ENCODE measurements around the gene CD8A.
A peak's percentile ranks its signal among the peaks of the same experiment; 100 is the strongest.

CD8A gene

DNA sequence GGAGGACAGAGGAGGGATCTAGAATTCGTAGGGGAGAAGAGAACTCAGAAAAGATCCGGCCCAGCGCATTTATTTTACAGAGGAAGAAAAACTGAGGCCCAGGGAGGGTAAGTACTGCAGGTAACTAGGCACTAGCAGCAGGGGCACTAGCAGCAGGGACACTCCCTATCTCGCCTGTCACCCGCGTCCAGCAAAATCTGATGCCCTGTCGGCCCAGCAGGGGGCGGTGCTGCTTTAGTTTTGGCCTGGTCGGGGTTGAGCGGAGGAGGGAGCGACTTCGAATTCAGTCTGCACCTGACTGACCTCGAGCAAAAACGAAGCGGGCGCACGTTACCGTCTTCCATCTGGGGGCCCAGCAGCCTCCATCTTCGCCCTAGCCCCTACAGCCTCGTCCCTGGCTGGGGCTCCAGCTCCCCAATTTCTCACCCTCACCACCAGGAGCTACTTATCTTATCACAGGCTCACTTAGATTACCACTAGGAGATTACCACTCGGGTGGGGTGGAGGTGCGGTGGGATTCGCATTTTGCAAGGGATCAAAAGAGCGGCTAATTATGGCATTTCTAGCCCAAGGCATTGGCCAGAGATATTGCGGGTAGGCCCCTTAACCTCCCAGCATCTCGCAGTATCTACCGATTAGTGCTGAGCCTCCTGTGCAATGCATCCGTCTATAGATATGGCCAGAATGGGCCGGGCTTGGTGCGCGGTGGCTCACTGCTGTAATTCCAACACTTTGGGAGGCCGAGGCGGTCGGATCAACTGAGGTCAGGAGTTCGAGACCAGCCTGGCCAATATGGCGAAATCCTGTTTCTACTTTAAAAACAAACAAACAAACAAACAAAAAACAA lies 17.8 kb upstream of the CD8A start:
- peak; percentile 37 for DNase-seq

DNA sequence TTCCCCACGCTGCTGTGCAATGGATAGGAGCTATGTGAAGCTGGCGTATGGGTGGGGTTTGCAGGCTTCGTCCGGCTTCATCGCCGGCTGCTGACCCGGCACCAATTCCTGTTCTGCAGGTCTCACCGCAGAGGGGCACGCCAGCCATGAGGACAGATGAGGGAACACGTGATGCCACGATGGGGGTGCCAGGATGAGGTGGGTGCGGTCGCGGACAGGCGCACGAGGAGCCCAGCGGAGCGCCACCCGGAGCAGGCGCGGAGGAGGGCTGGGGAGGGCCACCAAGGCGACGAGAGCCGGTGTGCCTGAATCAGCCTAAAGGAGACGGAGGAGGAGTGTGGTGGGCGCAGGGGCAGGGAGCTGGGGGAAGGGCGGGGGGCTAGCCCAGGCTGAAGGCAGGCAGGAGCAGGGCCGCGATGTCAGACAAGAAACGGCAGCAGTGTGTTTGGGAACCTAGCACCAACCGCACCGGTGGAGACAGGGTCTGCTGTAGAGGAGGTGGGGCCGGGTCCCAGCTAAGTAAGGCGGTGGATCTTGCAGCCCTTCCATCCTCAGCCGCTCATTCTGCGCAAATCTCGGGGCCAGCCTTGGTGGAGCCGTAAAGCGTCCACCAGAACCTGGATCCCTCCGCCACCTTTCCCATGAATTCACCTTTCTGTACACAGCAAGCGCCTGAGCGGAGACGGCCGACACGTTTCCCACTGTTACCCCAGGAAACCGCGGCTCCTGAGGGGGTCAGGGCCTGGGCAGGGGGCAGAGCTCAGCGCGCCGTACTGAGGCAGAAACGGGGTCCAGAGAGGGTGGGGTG lies 17.0 kb upstream of the CD8A start:
- DNase-seq: no peak

DNA sequence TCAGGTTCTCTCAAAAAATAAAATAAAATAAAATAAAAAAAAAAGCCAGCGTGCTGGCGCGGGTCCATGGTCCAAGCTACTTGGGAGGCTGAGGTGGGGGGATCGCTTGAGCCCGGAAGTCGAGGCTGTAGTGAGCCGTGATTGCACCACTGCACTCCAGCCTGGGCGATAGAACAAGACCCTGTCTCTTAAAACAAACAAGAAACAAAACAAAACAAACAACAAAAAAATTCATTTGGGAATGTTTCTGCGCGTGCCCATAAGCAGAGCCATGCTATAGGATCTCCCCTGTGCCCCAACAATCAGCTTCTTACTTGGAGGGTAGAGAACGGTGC lies 16.4 kb upstream of the CD8A start:
- no peak for DNase-seq

DNA sequence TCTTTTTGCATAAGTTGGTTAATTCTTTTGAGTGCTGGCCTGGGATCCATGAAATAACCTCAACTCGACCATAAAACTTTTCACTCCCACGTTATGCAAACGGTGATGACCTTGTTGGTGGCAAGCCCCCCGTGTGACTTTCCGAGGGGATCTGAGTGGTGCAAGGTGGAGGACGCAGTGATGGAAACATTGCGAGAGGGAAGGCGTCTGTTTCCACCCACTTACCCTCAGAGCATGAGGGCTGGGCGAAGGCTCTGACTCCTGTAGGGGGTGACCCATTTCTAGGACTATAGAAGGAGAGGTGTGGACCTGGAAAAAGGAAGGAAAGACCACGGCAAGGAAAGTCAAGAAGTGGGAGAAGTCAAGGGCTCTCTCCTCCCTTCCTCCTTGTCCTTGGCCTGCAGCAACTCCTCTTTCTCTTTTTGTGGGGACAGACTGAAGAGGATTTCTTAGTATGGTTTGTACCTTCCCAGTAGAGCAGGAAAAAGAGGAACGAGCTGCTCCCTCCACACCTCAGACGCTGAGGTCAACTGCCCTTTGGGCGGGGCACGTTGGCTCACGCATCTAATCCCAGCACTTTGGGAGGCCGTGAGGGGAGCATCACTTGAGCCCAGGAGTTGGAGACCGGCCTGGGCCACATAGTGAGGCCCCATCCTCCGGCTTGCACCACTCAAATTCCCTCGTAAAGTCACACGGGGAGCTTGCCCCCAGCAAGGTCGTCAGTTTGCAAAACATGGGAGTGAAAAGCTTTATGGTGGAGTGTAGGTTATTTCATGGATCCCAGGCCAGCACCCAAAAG lies 15.5 kb upstream of the CD8A start:
- no peak for DNase-seq

DNA sequence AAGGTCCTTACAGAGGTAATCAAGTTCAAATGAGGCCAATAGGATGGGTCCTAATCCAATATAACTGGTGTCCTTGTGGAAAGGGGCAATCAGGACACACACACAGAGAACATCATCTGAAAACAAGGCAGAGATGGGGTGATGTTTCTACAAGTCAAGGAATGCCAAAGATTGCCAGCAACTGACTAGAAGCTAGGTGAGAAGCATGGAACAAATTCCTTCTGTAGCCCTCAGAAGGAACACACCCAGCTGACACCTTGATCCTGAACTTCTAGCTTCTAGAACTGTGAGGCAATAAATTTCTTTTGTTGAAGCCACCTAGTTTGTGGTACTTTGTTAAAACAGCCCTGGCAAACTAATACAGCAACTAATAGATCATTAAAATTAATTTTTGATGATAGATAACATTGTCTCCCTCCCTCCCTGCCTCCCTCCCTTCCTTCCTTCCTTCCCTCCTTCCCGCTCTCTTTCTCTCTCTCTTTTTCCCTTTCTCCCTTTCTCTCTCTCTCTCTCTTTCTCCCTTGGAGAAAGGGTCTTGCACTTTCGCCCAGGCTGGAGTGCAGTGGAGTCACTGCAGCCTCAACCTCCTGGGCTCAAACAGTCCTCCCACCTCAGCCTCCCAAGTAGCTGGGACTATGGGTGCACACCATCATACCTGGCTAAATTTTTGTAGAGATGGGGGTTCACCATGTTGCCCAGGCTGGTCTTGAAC lies 10.3 kb upstream of the CD8A start:
- DNase-seq: no peak

GRCh38 chr2:86794861-86795260 lies 4.1 kb upstream of the CD8A start:
- DNase-seq: no peak

GRCh38 chr2:86793752-86794151 lies 3.0 kb upstream of the CD8A start:
- DNase-seq: no peak

DNA sequence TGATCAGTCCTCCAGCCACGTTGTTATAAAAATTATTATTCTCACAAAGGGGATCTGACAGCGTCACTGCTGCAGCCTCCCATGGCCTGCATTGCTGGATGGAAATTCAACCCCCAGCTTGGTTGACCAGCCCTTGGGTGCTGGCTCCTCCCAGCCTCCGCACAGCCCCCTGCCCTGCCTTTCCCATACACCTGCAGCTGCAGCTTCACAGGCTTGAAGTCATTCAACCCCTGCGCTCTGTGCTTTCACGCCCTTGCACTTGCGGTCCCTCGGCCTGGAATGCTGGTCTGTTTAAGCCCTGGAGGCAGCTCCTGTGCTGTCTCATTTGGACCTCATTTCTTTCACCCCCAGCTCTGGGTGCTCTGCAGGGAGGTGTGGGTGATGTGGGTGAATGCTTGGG lies 860 bp upstream of the CD8A start:
- no peak for DNase-seq

DNA sequence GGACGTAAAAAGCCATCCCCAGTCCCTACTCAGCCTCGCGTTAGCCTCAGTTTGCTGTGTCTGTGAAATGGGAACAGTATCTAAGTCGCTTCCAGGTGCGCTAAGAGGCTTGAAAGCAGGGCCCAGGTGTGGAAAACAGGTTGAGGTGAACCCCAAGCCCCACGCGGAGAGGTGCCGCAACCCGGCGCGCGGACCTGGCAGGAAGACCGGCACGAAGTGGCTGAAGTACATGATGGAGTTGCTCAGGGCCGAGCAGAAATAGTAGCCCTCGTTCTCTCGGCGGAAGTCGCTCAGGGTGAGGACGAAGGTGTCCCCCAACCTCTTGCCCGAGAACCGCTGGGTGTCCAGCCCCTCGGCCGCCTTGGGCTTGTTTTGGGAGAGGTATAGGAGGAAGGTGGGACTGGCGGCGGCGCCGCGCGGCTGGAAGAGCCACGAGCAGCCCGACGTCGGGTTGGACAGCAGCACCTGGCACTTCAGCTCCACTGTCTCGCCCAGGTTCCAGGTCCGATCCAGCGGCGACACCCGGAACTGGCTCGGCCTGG lies 508 bp downstream of the CD8A start:
- no peak for DNase-seq

DNA sequence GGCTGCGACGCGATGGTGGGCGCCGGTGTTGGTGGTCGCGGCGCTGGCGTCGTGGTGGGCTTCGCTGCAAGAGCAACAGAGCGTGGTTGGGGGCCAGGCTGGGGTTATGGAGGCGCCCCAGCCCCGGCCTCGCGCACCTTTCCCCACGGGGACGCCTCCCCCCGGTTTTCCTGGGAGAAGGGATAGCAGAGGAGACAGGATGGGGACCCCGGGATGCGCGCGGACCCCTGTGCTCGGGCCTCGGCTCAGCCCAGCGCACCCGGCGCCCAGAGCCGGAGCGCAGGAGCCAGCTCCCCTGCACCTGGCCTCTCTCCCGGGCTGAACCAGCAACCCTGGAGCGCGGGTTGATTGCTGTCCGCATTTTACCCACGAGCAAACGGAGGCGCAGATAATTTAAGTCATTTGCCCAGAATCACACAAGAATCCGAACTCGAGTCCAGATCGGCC lies 1.0 kb downstream of the CD8A start:
- no peak for DNase-seq

DNA sequence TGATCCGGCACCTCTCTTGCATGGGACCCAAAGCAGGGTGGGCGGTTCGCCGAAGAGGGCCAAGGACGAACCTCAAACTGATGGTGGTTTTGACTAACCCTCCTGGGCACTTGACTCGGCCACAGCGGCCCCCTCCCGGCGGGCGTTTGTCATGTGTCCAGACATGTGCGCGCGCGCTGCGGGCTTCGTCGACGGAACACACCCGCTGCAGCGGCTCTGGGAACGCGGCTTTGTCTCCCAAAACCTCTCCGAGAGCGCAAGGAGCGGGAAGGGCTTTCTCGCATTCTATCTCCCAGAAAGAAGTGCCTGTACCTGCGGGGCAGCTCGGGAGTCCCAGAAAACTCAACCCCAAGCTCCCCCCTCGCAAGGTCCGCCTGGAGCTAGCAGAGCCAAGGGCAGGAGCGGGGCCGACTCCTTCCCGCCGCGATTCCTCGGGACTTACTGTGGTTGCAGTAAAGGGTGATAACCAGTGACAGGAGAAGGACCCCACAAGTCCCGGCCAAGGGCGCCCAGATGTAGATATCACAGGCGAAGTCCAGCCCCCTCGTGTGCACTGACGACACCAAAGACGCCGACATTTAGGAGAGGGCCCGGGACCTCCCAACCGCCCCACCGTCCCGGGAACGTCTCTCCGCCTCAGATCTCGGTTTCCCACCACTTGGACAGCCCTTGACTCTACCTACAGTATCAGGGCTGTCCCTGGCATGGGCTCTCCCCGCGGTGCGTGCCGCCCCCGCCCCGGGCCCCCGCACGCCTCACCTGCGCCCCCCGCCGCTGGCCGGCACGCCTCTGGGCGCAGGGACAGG lies 1.6 kb downstream of the CD8A start:
- no peak for DNase-seq

DNA sequence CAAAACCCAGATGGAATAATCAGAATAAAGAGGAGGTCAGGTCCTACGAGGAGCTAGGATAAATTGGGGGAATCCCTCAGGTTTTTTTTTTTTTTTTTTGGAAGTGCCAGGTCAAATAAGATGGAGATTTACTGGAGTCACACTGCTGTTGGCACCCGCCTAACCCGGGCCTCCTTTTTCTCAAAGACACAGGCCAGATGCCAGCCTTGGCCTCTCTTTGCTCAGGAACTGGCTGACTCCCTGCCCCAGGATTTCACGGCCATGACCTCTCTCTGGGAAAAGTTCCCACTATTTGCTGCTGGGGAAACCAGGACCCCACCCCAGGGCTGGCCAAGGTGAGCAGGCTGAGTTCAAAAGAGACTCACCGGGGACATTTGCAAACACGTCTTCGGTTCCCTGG lies 2.5 kb downstream of the CD8A start:
- no peak for DNase-seq

DNA sequence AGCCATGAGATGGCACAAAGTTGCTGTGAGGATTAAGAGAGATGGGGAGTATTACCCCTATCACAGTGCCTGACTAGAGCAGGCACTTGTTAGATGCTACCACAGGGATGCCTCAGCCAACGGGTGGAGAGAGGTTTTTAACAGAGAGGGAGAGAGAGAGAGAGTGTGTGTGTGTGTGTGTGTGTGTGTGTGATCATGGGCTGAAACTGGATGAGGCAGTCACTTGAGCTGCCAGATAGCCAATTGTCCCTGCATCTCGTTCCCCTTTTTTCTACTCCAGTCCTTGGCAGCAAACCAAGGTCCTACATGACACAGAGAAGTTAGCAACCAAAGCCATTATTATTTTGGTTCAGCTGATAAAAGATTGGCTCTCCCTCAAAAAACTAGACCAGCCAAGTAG lies 3.0 kb downstream of the CD8A start:
- DNase-seq: no peak

DNA sequence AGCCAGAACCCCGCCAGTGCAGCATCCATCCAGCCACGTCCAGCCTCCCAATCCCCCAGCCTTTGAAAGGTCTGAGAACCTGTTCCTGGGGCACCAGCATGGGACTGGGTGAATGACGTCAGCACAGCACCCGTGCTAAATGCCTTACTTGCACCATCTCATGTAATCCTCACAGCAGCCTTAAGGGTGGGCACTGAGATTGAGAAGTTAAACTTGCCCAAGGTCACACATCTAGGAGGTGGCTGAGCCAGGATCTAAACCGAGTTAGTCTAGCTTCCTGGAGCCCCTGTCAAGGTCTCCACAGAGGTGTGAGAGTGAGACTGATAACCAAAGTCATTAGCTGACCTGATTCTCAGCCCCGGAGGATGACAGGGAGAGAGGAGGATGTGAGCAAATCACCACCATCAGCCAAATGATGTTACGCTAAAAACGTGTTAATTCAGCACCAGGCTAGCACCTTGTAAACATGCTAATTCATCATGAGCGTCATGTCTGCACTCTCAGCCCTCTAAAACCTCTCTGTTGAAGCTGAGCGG lies 4.6 kb downstream of the CD8A start:
- no peak for DNase-seq

GRCh38 chr2:86785456-86785855 lies 5.3 kb downstream of the CD8A start:
- DNase-seq: no peak

DNA sequence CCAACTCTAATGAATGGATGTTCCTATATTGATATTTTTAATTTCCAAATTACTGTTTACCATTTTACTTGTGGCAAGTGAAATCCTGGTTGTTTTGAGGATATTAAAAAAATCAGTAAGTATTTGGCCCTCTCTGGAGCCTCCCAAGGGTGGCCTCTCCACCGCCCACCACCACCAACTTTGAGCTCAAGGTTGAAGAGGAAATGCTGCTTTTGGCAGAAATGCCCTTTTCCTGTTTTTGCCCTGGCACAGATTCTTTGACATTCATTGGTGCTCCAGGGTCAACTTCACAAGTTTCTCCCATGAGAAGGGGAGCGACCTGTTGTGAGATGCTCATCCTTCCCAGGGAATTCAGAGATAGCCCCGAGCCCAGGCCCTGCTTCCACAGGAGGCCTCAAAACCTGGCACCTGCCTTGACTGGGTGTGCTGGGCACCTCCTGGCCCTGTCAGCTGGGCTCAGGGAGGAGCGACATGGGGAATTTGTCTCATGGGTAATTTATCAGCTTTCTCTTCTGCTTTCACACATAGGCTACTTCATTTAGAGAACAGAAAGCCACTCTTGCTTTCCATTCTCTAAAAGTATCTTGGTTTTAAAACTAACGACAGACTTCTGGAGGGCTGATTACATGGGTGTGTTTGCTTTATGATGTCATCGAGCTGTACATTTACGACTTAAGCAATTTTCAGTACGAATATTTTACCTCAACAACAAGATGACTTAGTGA lies 6.9 kb downstream of the CD8A start:
- no peak for DNase-seq

- no peak for DNase-seq
These were observed 8.0 kb downstream of the CD8A start for GRCh38 chr2:86782748-86783147.

DNA sequence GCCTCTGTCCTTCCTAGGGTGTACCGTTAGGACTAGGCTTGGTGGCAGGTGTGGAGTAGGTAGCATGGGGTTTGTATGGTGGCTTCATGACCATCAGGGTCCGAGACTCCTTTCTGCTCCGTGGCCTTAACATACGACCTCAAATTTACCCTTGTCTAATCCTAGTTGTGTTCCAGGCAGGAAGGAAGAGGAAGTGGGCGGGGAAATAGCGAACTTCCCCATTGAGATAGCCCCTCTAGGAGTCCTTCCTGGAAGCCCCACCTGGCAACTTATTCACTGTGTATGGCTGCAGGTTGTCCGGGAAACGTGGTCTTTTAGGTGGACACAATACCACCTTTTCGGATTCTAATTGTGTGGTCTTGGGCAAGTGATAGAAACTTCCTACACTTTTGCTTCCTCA lies 9.3 kb downstream of the CD8A start:
- no peak for DNase-seq

DNA sequence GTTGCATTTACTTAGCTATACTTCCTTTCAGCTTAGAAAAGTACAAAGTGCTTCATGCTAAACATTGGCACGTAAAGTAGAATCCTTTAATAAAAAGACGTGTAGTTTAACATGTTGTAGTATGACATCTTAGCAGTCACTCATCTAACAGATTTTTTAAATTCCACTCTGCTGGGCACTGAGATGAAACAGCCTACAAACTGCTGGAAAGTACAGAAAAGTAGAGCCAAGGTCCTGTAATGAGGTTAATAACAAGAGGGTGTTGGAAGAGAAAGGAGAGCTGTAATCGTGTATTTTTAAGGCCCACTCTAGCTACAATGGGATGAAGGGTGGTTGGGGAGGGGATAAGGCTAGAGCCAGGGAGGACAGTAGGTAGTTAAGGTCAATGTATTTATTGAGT lies 10.7 kb downstream of the CD8A start:
- DNase-seq: no peak

DNA sequence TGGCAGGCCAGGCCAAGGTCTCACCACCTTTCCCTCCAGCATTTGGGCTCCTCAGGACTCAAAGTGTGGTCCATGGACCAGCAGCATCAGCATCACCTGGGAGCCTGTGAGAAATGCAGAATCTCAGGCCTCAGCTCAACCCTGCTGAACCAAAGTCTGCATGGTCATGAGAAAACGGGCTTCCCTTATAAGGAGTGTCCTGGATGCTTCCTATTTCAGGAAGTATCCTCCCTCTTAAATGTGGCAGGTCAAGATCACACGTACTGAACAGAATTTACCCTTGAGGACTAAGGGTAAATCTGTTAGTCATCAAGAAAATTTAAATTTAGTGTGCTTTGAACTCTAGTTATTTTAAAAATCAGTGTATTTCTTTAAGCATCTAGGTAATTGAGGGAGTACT lies 11.8 kb downstream of the CD8A start:
- DNase-seq: no peak

DNA sequence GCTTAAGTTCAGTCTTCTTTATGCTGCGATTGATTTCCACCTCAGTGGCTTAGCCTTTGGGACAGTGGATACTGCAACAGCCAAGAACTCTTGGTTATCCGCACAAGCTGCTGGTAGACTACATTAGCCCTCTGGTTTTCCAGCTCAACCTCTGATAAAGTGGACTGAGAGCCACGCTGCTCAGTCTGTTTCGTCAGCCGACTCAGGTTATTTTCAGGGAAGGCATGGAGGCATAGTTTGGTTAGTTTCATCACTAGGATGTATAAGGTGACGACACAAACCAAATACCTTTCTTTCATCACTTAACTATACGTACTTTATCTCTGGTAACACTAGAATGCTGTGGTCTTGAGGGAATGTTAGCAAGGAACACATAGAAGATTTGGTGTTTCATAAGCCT lies 14.2 kb downstream of the CD8A start:
- no peak for DNase-seq
